NT2/D1 (cell line): ENCODE results near the gene GINS3.

Source experiments
- SUZ12 ChIP-seq: IDR thresholded peaks from 2 replicates; pipeline ENCODE4 v1.6.1; 2011; ENCODE audit not compliant: insufficient read length, insufficient read depth; ENCODE audit errors: extremely low read depth
- YY1 ChIP-seq: IDR thresholded peaks from 2 replicates; pipeline ENCODE4 v1.6.1; 2011; ENCODE audit not compliant: insufficient read length, insufficient read depth

- TF ChIP-seq YY1: no peak
- TF ChIP-seq SUZ12: no peak
Observed at GRCh38 chr16:58345574-58346354, 46.5 kb upstream of the GINS3 start.
